HEK293 (cell line): ENCODE data around the gene ANAPC16.
A peak's percentile ranks its signal among the peaks of the same experiment; 100 is the strongest.

Source experiments
- GLIS2 ChIP-seq: fragments of 450-650 bp; formaldehyde crosslinking; IDR thresholded peaks from 2 replicates; pipeline ENCODE4 v1.5.1; 2016; ENCODE audit warnings: missing biosample characterization, missing genetic modification characterization
- HOXD13 ChIP-seq: sonication (generic); formaldehyde crosslinking; IDR thresholded peaks from 2 replicates; pipeline ENCODE4 v1.8.0; 2022; ENCODE audit warnings: missing genetic modification reagents, borderline replicate concordance
- KLF10 ChIP-seq: fragments of 450-650 bp; IDR thresholded peaks from 2 replicates; pipeline ENCODE4 v1.5.1; 2018; ENCODE audit warnings: missing biosample characterization, mild to moderate bottlenecking, missing genetic modification characterization
- PATZ1 ChIP-seq: fragments of 450-650 bp; formaldehyde crosslinking; IDR thresholded peaks from 2 replicates; pipeline ENCODE4 v1.5.1; 2016; ENCODE audit warnings: missing biosample characterization, missing genetic modification characterization
- PBX3 ChIP-seq: sonication (generic); formaldehyde crosslinking; IDR thresholded peaks from 2 replicates; pipeline ENCODE4 v1.8.1; 2022; ENCODE audit warnings: mild to moderate bottlenecking, moderate library complexity, missing genetic modification reagents
- YY1 ChIP-seq: fragments of 450-650 bp; formaldehyde crosslinking; IDR thresholded peaks from 2 replicates; pipeline ENCODE4 v1.5.1; 2018; ENCODE audit warnings: missing biosample characterization, missing genetic modification characterization
- ZBTB6 ChIP-seq: fragments of 450-650 bp; formaldehyde crosslinking; IDR thresholded peaks from 2 replicates; pipeline ENCODE4 v1.5.1; 2017; ENCODE audit warnings: missing biosample characterization, missing genetic modification characterization
- ZBTB7A ChIP-seq: fragments of 450-650 bp; formaldehyde crosslinking; IDR thresholded peaks from 2 replicates; pipeline ENCODE4 v1.5.1; 2016; ENCODE audit warnings: low read depth, missing biosample characterization, missing genetic modification characterization
- ZNF112 ChIP-seq: fragments of 450-650 bp; formaldehyde crosslinking; IDR thresholded peaks from 2 replicates; pipeline ENCODE4 v1.5.0; 2017; ENCODE audit warnings: missing biosample characterization, missing genetic modification characterization
- ZNF133 ChIP-seq: fragments of 450-650 bp; formaldehyde crosslinking; IDR thresholded peaks from 2 replicates; pipeline ENCODE4 v1.5.1; 2016; ENCODE audit warnings: missing biosample characterization, missing genetic modification characterization
- ZNF518A ChIP-seq: fragments of 450-650 bp; formaldehyde crosslinking; conservative IDR thresholded peaks from 2 replicates; pipeline ENCODE4 v1.5.1; 2016; ENCODE audit warnings: low read depth, missing biosample characterization, missing genetic modification characterization
- ZNF580 ChIP-seq: fragments of 450-650 bp; formaldehyde crosslinking; IDR thresholded peaks from 2 replicates; pipeline ENCODE4 v1.5.1; 2016; ENCODE audit warnings: missing biosample characterization, missing genetic modification characterization
- ZNF596 ChIP-seq: fragments of 450-650 bp; IDR thresholded peaks from 2 replicates; pipeline ENCODE4 v1.5.0; 2018; ENCODE audit warnings: missing biosample characterization, mild to moderate bottlenecking, missing genetic modification characterization, moderate library complexity
- ZNF658 ChIP-seq: fragments of 450-650 bp; formaldehyde crosslinking; IDR thresholded peaks from 2 replicates; pipeline ENCODE4; 2016; ENCODE audit warnings: missing biosample characterization, missing genetic modification characterization
- ZSCAN4 ChIP-seq: fragments of 450-650 bp; formaldehyde crosslinking; IDR thresholded peaks from 2 replicates; pipeline ENCODE4 v1.5.1; 2017; ENCODE audit warnings: missing biosample characterization, missing genetic modification characterization

ANAPC16 gene

GRCh38 chr10:72265990-72266865 lies 50.4 kb downstream of the ANAPC16 start (continued):
- TF ChIP-seq ZNF518A (tag by site-specific recombination) = no peak
- TF ChIP-seq KLF10 (tag by site-specific recombination) = no peak
- TF ChIP-seq ZBTB6 (tag by site-specific recombination) = no peak
- TF ChIP-seq HOXD13 = no peak
- no peak for TF ChIP-seq YY1 (tag by site-specific recombination)
- TF ChIP-seq ZNF580 (tag by site-specific recombination) = peak; percentile 84
- no peak for TF ChIP-seq PBX3 (CRISPR knock-in tag)
- TF ChIP-seq ZBTB7A (tag by site-specific recombination) = no peak
- no peak for TF ChIP-seq ZNF133 (tag by site-specific recombination)
- no peak for TF ChIP-seq ZNF596 (tag by site-specific recombination)
- TF ChIP-seq ZNF658 (tag by site-specific recombination) = no peak
- TF ChIP-seq ZNF112 (tag by site-specific recombination) = no peak
- TF ChIP-seq GLIS2 = no peak
- no peak for TF ChIP-seq ZSCAN4 (tag by site-specific recombination)
- TF ChIP-seq PATZ1 (tag by site-specific recombination) = 0 out of 2 replicates have a peak, but pooled peaks have one; percentile 16
